Nephron progenitor cell (in vitro differentiated cells): ENCODE measurements around the gene NPW.

Experiments
- DNase-seq: peaks from one replicate; pipeline ENCODE4 v3.0.0; 2021
- H3K27ac Mint-ChIP-seq: 2 replicates; pipeline ENCODE4 v1.8.0; 2021; ENCODE audit warnings: mild to moderate bottlenecking, moderate library complexity, mixed read lengths
- H3K27me3 Mint-ChIP-seq: 2 replicates; pipeline ENCODE4 v1.8.0; 2021; ENCODE audit warnings: mild to moderate bottlenecking, low read depth, mixed read lengths; ENCODE audit not compliant: poor library complexity
- H3K36me3 Mint-ChIP-seq: 2 replicates; pipeline ENCODE4 v1.8.0; 2021; ENCODE audit warnings: low read depth, mixed read lengths
- H3K4me1 Mint-ChIP-seq: 2 replicates; pipeline ENCODE4 v1.8.0; 2021; ENCODE audit warnings: mixed read lengths
- H3K4me3 Mint-ChIP-seq: 2 replicates; pipeline ENCODE4 v1.8.0; 2021; ENCODE audit warnings: mild to moderate bottlenecking, moderate library complexity, mixed read lengths
- H3K9me3 Mint-ChIP-seq: 2 replicates; pipeline ENCODE4 v1.8.0; 2021; ENCODE audit warnings: mild to moderate bottlenecking, moderate library complexity, mixed read lengths
- CTCF ChIP-seq: fragments of 200-600 bp; sonication (generic); IDR thresholded peaks from 2 replicates; pipeline ENCODE4 v1.5.0; 2021; ENCODE audit warnings: antibody characterized with exemption

Gene NPW

GRCh38 chr16:2042986-2043666 lies 23.5 kb downstream of the NPW start:
- Mint-ChIP-seq H3K27ac (peak overlapping the region; percentile 58), H3K4me3 (no peak overlapping the region), H3K9me3 (no peaks in the 10 kb centered on the region), H3K27me3 (peaks cover 3% of the 10 kb centered on the region), H3K36me3 (peaks cover 4% of the 10 kb centered on the region), H3K4me1 (peaks cover 35% of the 10 kb centered on the region)
- TF ChIP-seq CTCF, result no peak
- DNase-seq, result no peak

DNA sequence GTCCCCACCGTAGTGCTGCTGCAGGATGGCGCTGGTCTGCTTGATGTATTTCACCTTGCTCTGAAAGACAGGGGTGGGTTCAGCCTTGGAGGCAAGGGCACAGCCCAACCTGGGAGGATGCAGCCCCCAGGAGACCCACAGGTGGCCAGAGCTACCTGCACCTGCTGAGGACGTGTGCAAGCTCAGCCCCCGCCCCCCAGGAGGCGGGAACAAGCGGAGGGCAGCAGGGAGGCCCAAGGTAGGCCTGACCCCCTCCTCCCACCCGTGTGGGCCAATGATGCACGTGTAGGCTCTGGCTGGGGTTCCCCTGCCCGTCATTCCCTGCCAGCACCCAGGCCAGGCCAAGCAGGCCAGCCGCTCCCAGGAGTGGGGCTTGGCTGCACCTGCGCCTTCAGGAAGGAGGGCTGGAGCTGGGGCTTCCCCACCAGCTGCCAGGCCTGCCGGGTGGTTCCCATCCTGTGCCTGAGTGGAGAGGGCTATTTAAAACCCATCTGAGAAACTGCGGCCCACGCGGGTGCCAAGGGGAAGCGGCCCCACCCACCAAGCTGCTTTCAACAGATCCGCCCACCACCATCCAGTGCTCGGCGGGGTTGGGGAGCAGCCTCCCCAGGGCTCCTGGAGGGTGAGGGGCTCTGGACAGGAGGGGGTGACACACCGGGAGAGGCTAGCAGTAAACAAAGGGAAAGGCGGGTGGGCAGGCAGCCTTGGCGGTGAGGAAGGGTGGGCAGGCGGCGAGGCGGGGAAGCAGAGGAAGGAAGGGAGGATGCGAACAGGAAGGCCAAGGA lies 24.3 kb downstream of the NPW start:
- Mint-ChIP-seq H3K9me3 (no peaks in the 10 kb centered on the region), H3K36me3 (peaks cover 4% of the 10 kb centered on the region), H3K27ac (no peak overlapping the region), H3K4me1 (peaks cover 37% of the 10 kb centered on the region), H3K27me3 (peaks cover 3% of the 10 kb centered on the region), H3K4me3 (no peak overlapping the region)
- no peak for DNase-seq
- TF ChIP-seq CTCF, result no peak

GRCh38 chr16:2044541-2044940 lies 25.0 kb downstream of the NPW start:
- no peak for TF ChIP-seq CTCF
- Mint-ChIP-seq H3K27ac (no peak overlapping the region), H3K36me3 (peaks cover 4% of the 10 kb centered on the region), H3K4me1 (peaks cover 35% of the 10 kb centered on the region), H3K27me3 (peaks cover 3% of the 10 kb centered on the region), H3K4me3 (no peak overlapping the region), H3K9me3 (no peaks in the 10 kb centered on the region)
- no peak for DNase-seq

GRCh38 chr16:2045965-2046892 lies 26.6 kb downstream of the NPW start:
- H3K4me1 Mint-ChIP-seq, result peaks cover 32% of the 10 kb centered on the region

GRCh38 chr16:2046893-2047329 lies 27.3 kb downstream of the NPW start:
- Mint-ChIP-seq H3K9me3 (no peaks in the 10 kb centered on the region), H3K36me3 (peaks cover 13% of the 10 kb centered on the region), H3K4me1 (peaks cover 32% of the 10 kb centered on the region), H3K4me3 (peak overlapping the region; percentile 92), H3K27me3 (peaks cover 3% of the 10 kb centered on the region), H3K27ac (no peak overlapping the region)
- DNase-seq, result no peak
- TF ChIP-seq CTCF, result no peak

More at GRCh38 chr16:2045965-2046892, 26.6 kb downstream of the NPW start:
- TF ChIP-seq CTCF, result no peak
- no peak for DNase-seq
- Mint-ChIP-seq H3K4me3 (peak overlapping the region; percentile 92), H3K36me3 (peaks cover 6% of the 10 kb centered on the region), H3K27ac (peak overlapping the region; percentile 58), H3K27me3 (peaks cover 3% of the 10 kb centered on the region), H3K9me3 (no peaks in the 10 kb centered on the region)
